ENCODE data around the gene ZNF385D. TPM values are rescaled to one million over a fixed set of nuclear protein-coding genes. Genes with fewer than 3 reads are reported as not detected.

Gene ZNF385D
- total RNA-seq, 1 experiment from 2014 or later = not detected

DNA sequence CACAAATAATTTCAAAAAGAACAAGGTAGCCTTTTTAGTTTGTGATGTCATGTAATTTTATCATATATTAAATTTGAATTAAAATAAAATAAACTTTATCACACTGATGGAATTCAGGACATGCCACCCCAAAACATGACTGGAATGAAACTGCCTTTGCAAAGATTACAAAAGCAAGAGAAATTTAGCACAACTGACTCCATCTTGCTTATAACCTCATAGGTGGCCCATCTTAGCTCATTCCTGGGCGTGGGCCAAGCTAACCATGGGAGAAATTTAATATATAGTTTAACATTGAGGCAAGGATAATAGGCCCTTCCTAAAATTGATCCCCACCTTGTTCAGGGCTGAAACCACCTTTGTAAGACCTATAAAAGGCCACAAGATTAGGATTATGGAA, 235.6 kb downstream of the ZNF385D start:
- H3K9me3 Mint-ChIP-seq (ENCODE audit: low read depth, unreplicated experiment) = no peaks in the 10 kb centered on the region
- BruUV-seq (replicated peaks) = no TSS peak
- H3K27ac Mint-ChIP-seq (ENCODE audit: unreplicated experiment) = no peak overlapping the region
- no peak for DNase-seq
- H3K4me1 Mint-ChIP-seq (ENCODE audit: low read depth, unreplicated experiment) = no peaks in the 10 kb centered on the region
- H3K4me3 Mint-ChIP-seq (ENCODE audit: low read depth, unreplicated experiment) = no peak overlapping the region
- H3K27me3 Mint-ChIP-seq (ENCODE audit: unreplicated experiment) = no peaks in the 10 kb centered on the region
- intact Hi-C loops (cut with micrococcal nuclease; ENCODE audit: unreplicated experiment) = no loop called here
- TF ChIP-seq, protein P1, sequence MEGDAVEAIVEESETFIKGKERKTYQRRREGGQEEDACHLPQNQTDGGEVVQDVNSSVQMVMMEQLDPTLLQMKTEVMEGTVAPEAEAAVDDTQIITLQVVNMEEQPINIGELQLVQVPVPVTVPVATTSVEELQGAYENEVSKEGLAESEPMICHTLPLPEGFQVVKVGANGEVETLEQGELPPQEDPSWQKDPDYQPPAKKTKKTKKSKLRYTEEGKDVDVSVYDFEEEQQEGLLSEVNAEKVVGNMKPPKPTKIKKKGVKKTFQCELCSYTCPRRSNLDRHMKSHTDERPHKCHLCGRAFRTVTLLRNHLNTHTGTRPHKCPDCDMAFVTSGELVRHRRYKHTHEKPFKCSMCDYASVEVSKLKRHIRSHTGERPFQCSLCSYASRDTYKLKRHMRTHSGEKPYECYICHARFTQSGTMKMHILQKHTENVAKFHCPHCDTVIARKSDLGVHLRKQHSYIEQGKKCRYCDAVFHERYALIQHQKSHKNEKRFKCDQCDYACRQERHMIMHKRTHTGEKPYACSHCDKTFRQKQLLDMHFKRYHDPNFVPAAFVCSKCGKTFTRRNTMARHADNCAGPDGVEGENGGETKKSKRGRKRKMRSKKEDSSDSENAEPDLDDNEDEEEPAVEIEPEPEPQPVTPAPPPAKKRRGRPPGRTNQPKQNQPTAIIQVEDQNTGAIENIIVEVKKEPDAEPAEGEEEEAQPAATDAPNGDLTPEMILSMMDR (IDR thresholded peaks at IDR 0.05; ENCODE audit: unreplicated experiment) = no peak
- H3K36me3 Mint-ChIP-seq (ENCODE audit: insufficient read depth, unreplicated experiment) = no peaks in the 10 kb centered on the region
- CTCF ChIA-PET = no interaction called here

DNA sequence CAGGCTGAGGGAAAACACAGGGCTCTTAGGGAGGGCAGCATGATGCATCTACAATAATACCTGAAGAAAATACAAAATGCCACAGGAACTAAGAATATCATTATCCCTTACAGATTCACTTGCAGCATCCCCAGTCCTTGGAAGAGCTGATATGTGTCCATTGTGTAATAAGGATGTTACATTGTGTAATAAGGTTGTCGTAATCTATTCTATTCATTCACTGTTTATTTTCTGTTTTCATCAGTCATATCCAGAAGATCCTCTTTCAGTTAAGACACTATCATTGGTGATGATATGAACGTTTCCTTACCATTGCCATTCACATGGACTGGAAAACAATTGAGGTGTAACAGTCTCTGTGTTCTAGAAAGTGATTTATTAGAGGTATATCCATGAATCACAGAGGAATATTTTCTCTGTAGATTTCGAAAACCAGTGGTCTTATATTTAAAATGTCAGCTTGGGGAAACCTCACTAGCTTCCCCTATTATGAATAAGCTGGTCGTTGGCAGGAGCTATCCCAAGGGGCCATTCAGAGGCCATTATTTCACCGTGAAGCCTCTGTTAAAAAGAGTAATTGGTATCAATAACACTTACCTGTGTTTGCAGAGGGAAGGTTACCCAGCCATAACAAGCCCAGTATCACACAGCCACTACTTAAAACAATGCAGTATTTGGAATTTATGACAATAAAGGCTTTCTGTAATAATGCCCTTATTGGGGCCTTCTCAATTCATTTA, 241.1 kb downstream of the ZNF385D start:
- BruUV-seq (replicated peaks) = no TSS peak
- H3K27ac Mint-ChIP-seq (ENCODE audit: unreplicated experiment) = no peak overlapping the region
- TF ChIP-seq, protein P1 (IDR thresholded peaks at IDR 0.05; ENCODE audit: unreplicated experiment) = no peak

DNA sequence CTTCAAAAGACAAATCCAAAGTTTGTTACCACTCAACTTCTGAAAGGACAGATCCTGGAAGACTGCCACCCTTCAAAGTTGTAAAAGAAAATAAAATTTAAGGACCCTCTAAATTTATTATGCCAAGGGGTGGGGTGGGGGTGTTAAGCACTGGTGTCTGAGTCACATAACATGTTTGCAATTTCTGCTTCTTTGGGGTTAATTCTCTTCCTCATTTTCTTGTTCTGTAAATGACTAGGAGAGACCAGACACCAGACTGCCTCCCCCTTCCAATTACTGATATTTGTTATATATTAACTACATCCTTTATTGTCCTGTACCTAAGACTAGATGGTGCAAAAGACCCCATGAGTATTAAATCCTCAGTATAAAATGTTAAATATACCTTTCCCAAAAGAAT, 242.8 kb downstream of the ZNF385D start:
- H3K9me3 Mint-ChIP-seq (ENCODE audit: low read depth, unreplicated experiment) = no peaks in the 10 kb centered on the region
- DNase-seq = no peak
- CTCF ChIA-PET = no interaction called here
- intact Hi-C loops (cut with micrococcal nuclease; ENCODE audit: unreplicated experiment) = no loop called here
- no peak overlapping the region for H3K27ac Mint-ChIP-seq (ENCODE audit: unreplicated experiment)
- H3K36me3 Mint-ChIP-seq (ENCODE audit: insufficient read depth, unreplicated experiment) = no peaks in the 10 kb centered on the region
- TF ChIP-seq, protein P1 (IDR thresholded peaks at IDR 0.05; ENCODE audit: unreplicated experiment) = no peak
- no peaks in the 10 kb centered on the region for H3K27me3 Mint-ChIP-seq (ENCODE audit: unreplicated experiment)
- no peaks in the 10 kb centered on the region for H3K4me1 Mint-ChIP-seq (ENCODE audit: low read depth, unreplicated experiment)
- no peak overlapping the region for H3K4me3 Mint-ChIP-seq (ENCODE audit: low read depth, unreplicated experiment)
- BruUV-seq (replicated peaks) = no TSS peak

More for the DNA sequence above, 241.1 kb downstream of the ZNF385D start:
- CTCF ChIA-PET = no interaction called here
- intact Hi-C loops (cut with micrococcal nuclease; ENCODE audit: unreplicated experiment) = no loop called here
- no peaks in the 10 kb centered on the region for H3K27me3 Mint-ChIP-seq (ENCODE audit: unreplicated experiment)
- DNase-seq = no peak
- no peaks in the 10 kb centered on the region for H3K4me1 Mint-ChIP-seq (ENCODE audit: low read depth, unreplicated experiment)
- no peaks in the 10 kb centered on the region for H3K36me3 Mint-ChIP-seq (ENCODE audit: insufficient read depth, unreplicated experiment)
- no peaks in the 10 kb centered on the region for H3K9me3 Mint-ChIP-seq (ENCODE audit: low read depth, unreplicated experiment)
- no peak overlapping the region for H3K4me3 Mint-ChIP-seq (ENCODE audit: low read depth, unreplicated experiment)

DNA sequence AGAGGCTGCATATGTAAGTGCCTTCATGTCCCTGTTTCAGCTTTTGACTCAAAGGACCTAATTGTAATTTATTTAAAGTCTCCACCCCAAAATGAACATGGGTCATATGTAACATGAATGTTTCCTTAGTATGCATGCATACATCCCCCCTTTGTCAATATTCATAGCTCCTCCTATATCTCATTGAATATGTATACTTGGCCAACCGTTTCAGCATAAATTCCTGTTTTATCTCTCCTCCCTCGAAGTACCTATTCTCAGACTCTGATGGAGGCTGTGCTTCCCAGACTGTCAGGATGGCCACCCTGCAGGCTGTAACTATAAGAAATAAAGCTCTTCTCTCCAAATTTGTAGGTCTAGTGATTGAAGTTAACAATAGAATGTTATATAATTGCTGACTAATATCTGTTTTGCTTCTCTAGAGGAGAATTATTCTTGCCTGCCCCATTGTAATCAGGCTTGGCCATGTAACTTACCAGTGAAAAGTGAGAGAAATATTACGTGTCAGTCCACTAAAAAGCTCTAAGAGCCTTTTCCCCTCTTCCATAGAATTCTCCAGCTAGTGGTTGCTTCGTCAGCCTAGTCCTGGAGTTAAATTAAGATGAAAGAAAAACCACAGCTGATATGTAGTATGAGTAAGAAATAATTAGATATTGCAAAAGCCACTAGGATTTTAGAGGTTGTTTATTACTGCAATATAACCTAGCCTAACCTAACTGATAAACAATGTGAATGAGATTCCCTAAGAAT, 245.1 kb downstream of the ZNF385D start:
- H3K27me3 Mint-ChIP-seq (ENCODE audit: unreplicated experiment) = no peaks in the 10 kb centered on the region
- CTCF ChIA-PET = no interaction called here

More for the DNA sequence above, 245.1 kb downstream of the ZNF385D start:
- no peak overlapping the region for H3K4me3 Mint-ChIP-seq (ENCODE audit: low read depth, unreplicated experiment)
- TF ChIP-seq, protein P1 (IDR thresholded peaks at IDR 0.05; ENCODE audit: unreplicated experiment) = no peak
- H3K36me3 Mint-ChIP-seq (ENCODE audit: insufficient read depth, unreplicated experiment) = no peaks in the 10 kb centered on the region
- DNase-seq = no peak
- no peak overlapping the region for H3K27ac Mint-ChIP-seq (ENCODE audit: unreplicated experiment)
- no peaks in the 10 kb centered on the region for H3K9me3 Mint-ChIP-seq (ENCODE audit: low read depth, unreplicated experiment)
- intact Hi-C loops (cut with micrococcal nuclease; ENCODE audit: unreplicated experiment) = no loop called here
- no TSS peak for BruUV-seq (replicated peaks)
- no peaks in the 10 kb centered on the region for H3K4me1 Mint-ChIP-seq (ENCODE audit: low read depth, unreplicated experiment)
